Breast epithelium (tissue), 3 donors: ENCODE measurements around the gene RBM5.

ENCODE experiments used
- POLR2A ChIP-seq: fragments of 450-650 bp; IDR thresholded peaks from one replicate; pipeline ENCODE4 v1.6.1; 2016; ENCODE audit warnings: antibody characterized with exemption, mild to moderate bottlenecking, moderate library complexity
- TF ChIP-seq, protein P1 (sequence below), 3 donors: fragments of 450-650 bp; IDR thresholded peaks; one replicate each; pipeline ENCODE4 v1.5.1; 2016 to 2017; ENCODE audit warnings: antibody characterized with exemption in 3 of 3, mild to moderate bottlenecking in 3 of 3, moderate library complexity in 3 of 3

DNA sequence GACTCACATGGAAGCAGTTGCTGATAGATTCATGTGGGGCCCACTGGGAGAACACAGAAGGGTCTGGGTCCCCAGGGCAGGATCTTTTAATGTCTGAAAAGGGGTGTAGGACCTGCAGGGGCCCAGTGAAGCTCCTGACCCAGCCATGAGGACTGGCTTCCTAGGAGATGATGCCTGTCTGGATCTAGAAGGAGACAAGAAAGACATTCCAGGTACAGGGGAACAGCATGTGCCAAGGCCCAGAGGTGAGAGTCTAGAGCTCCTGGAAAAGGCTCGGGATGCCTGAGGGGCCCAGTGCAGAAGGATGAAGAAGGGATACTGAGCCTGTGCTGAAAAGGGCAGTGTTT, 61.7 kb downstream of the RBM5 start:
- TF ChIP-seq POLR2A = no peak
- TF ChIP-seq, protein P1, sequence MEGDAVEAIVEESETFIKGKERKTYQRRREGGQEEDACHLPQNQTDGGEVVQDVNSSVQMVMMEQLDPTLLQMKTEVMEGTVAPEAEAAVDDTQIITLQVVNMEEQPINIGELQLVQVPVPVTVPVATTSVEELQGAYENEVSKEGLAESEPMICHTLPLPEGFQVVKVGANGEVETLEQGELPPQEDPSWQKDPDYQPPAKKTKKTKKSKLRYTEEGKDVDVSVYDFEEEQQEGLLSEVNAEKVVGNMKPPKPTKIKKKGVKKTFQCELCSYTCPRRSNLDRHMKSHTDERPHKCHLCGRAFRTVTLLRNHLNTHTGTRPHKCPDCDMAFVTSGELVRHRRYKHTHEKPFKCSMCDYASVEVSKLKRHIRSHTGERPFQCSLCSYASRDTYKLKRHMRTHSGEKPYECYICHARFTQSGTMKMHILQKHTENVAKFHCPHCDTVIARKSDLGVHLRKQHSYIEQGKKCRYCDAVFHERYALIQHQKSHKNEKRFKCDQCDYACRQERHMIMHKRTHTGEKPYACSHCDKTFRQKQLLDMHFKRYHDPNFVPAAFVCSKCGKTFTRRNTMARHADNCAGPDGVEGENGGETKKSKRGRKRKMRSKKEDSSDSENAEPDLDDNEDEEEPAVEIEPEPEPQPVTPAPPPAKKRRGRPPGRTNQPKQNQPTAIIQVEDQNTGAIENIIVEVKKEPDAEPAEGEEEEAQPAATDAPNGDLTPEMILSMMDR (IDR thresholded peaks at IDR 0.05) = no peak
